EL (cell line): ENCODE data around the gene COPZ2.
"Not testable (repeated sequence)": the region's sequence is repeated elsewhere in the genome, so short reads cannot be mapped to it uniquely, and the experiment has no call there.

Experiments used
- DNase-seq: peaks from one replicate; pipeline ENCODE4 v3.0.0-alpha.2; 2016

Gene COPZ2

DNA sequence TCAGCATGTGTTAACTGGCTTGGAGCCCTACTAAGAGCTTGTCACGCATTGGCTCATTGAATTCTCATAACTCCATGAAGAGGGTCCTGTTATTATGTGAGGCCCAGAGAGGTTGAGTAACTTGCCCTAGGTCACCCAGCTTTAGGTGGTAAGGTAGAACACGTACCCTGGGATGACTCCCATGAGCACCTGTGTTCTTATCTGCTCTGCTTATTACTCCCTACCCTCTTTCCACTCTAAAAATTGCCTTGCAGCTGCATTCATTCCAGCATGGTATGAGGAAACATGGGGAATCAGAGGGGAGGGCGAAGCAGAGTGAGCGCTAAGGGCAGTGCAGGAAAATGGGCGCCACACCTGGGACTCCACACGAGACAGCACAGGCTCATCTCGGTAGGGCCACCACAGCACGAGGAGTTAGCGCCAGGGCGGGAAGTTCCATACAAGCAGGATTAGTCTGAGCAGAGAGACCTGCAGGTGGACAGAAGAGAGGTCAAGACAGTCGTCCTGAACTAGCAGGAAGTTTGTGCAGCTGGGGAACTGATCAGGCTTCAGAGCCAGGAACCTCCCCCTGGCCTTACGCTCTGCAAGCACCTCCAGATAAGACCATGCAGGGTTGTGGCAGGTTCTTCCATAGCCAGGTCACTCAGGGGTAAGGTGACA lies 10.1 kb downstream of the COPZ2 start:
- no peak for DNase-seq

DNA sequence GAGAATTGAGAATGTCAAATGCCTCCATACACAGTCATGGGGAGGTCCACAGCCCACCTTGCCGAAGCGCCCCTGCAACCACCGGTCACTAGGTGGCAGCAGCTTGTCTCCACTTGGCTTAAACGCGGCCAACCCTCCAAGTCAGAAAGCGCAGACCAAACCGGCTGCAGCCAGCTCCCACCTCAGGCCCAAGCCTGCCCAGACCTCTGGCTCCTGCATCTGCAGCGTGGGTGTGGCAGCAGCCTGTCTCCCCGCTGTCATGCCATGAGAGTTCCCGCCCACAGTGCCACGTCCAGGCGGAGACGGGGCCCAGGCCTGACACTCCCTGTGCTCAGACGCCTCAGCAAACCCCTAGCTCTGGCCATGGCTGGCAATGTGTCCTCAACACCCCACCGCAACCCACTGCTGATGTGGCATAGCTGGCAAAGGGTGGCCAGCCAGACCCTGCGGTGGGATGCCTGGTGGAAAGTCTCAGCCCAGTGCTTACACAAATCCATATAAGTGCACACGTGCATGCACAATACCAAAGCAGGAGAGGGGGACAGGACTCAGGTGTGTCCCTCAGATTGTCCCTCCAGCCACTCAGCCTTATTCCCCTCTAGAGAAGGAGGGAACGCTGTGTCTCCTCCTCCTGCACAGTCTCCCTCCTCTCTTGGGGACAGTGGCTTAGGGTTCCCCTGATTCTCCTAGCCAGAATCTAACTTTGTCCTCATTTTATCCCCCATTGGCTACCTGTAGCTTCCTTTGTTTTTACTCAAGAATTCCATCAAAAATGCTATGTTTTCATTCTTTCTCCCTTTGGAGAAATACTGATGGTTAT lies 10.9 kb downstream of the COPZ2 start:
- peak; percentile 91 for DNase-seq

DNA sequence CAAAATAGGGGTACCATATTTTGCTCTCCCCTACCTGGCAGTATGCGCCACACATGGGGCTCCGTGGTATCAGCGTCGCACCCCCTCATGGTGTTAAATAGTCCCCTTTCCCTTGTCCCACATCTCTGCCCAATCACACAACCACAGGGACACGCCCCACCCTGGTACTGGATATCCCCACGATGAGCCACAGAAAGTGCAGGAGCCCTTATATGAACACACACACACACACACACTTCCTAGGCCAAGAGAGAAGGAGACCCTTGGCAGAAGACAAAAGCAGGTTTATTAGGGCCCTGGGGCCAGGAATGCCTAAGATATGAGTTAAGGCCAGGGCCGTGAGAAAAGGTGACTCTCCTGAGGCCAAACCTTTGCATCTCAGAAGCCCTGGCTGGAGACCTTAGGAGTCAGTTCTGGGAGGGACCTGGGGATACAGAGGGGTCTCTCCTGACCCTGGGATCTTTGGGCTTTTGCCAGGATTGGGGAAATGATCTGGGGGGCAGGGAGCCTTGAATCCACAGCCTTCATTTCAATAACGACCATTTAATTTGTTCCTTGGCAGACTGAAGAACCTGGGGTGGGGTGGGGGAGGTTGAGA lies 11.6 kb downstream of the COPZ2 start:
- DNase-seq = peak; percentile 61

DNA sequence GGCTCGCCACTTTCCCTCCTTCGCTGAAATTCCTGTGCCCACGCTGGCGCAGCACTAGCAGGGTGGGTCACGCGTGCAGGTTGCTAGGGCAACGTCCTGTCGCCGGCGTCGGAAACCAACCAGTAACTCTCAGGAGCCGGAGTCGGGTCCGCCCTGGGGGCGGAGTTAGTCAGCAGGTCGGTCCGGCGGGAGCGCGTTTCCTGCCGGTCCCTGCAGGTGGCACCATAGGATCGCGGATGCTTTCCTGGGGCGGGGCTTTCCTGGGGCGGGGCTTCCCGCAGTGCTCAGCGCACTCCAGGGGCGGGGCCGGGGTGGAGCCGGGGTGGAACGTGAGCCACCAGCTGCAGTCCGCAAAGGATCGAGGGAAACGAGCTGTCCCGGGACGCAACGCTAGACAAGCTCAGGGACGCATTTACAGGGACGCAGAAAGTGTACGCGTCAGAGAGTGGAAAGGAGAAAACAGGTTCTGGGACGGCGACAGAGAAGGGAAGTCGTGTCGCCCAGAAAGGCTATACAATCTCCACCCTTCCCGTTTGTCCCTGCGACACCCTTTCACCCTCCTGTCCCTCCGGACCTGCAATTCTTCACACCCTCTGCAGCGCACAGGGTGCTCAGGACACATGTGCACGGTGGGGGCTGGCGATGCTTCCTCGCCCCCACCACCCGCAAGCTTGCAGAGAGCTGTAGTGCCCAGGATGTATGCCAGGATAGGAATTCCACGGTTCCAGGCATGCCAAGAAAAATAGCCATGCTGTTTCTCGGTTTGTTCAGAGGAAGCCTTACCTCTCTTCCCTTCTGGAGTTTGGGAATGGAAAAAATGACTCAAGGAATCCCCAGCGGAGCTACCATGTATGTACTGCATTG lies 12.3 kb downstream of the COPZ2 start:
- peak; percentile 96 for DNase-seq

DNA sequence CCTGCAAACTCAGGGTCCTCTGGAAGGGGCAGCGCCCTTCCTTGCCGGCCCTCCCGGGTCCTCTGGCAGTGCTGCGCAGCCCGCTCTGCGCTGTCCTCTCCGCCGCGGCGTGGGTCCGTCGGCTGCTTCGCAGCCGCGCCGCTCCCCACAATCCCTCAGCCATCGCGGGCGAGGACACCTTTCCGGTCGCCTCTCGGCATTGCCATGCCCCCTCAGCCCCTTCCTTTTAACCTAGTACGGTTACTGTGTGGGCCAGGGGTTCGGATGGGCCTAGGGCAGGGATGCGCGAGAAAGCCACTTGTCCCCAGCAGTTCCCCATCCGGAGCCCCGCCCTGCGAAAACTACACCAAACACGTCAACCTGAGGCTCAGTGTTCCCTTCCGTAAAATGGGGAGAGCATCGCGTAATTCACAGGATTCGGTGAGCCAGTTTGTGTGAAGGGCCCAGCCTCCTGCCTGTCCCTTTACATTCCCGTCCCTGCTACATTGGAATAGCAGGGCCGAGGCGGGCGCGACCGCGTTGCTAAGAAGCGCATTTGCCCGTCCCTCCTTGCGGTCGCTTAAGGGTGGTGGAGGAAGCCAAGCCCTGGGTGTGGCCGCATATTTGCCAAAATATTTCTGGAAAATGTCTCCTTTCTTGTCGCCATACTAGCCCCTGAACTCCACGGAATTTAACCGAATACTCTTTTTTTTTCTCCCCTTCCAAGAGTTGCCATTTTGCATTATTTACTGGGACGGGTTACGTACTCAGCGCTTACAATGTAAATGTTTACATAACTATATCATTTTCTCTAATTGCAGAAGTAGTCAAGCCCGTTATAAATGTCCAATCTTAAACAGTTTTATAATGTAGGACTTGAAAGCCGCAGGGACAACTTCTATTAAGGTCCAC lies 13.2 kb downstream of the COPZ2 start:
- DNase-seq = peak; percentile 67

DNA sequence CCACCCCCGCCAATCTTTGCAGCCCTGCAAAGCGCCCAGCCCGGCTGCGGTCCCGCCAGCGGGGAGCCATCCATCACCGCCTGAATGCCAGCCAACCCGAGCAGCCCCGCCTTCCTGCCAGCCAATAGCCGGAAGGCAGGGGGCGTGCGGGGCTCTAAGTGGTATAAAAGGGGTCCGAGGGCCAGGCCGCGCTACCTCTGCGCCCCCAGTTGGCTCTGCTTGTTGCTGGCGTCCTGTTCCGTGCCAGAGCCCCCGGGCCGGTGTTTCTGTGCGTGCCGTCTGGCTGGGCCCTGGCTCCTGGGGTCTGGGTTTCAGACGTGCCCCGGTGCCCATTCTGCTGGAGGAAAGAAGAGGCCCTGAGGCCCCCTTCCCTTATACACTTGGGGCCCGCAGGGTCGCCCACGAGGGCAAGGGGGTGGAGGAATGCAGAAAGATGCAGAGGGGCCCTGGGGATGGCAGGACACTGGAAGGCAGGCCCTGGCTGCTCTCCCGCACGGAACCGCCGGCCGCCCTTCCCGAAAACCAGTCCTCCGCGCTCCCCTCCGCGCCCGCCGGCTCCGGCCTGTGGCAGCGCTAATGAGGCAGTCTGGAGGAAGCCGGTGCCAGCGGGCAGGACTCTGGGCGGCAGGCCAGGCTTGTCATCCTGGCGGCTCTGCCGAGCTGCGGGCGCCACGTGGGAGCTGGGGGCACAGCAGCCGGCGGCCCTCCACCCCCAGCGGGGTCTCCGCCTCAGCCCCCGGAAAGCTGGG lies 14.0 kb downstream of the COPZ2 start:
- DNase-seq = peak; percentile 82

DNA sequence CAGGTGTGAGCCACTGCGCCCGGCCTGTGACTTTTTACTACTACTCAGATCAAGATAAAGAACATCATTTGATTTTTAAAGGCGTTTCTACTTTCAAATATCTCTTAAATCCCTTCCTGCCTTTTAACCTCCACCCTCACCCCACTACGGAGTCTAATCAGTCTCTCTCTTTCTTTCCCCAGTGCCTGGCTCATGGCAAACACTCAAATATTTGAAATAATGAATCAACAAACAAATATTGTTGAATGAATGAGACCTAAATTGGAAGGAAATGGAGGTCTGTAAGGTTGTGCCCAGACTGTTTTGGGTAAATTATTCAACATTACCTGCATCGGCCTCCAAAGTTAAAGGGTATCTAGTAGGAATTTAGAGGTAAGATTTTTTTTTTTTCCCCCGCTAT lies 14.7 kb downstream of the COPZ2 start:
- no peak for DNase-seq

DNA sequence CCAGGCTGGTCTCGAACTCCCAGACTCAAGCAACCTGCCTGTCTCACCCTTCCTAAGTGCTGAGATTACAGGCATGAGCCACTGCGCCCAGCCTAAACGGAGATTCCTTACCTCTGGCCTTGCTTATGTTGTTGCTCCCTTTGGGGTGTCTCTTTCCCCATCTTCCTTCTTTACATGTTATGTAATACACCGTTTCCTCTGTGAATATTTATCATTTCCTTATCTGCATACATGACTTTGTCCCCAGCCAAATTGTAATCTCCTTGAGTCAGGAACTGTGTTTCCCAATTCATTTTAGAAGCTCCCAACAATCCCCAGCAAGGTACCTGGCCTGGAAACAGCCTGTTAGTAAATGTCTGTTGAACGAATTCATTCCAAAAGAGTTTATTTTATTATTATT lies 15.7 kb downstream of the COPZ2 start:
- no peak for DNase-seq

DNA sequence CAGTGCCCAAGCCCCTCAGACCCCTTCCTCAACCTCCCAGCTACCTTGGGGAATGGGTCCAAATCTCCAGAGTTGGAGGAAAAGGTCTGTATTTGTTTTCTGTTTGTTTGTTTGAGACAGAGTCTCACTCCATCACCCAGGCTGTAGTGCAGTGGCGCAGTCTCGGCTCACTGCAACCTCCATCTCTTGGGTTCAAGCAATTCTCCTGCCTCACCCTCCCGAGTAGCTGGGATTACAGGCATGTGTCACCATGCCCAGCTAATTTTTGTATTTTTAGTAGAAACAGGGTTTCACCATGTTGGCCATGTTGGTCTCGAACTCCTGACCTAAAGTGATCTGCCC lies 19.8 kb downstream of the COPZ2 start:
- DNase-seq = not testable (repeated sequence)

DNA sequence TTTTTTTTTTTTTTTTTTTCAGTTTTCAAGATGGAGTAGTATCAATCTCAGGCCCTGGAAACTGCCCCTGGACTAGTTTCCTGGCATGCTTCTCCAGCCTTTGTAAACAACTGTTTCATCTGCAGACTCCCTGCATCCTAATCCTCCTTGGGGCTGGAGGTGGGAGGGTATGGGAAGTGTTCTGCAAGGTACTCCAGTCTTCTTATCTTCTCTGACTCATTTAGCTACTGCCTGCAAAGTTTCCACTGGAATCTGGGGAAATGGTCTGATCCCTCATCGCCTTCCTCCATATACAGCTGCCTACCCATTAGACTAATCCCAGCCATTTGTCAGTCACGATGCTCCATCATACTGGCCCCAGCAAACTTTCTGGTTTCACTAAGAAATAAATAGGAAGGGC lies 21.5 kb downstream of the COPZ2 start:
- DNase-seq = no peak

DNA sequence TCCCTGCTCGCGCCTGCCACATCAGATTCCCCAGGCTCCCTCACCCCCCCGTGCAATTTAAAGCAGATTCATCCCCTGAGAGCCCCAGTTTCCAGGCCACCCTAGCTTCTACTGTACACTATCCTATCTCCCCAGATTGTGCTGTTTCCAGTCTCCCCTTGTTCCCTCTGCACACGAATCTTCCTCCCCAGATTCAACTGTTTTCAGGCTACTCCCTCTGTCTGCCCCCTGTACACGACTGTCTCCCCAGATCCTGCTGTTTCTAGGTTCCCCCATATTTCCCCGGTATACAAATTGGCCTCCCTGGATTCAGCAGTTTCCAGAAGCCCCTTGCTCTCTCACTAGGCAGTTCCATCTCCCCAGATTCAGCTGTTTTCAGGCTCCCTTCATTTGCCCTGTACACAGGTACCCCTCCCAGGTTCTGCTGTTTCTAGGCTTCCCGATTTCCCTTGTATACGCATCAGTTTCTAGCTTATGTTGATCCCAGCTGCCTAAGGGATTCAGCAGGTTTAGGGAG lies 22.9 kb downstream of the COPZ2 start:
- no peak for DNase-seq

DNA sequence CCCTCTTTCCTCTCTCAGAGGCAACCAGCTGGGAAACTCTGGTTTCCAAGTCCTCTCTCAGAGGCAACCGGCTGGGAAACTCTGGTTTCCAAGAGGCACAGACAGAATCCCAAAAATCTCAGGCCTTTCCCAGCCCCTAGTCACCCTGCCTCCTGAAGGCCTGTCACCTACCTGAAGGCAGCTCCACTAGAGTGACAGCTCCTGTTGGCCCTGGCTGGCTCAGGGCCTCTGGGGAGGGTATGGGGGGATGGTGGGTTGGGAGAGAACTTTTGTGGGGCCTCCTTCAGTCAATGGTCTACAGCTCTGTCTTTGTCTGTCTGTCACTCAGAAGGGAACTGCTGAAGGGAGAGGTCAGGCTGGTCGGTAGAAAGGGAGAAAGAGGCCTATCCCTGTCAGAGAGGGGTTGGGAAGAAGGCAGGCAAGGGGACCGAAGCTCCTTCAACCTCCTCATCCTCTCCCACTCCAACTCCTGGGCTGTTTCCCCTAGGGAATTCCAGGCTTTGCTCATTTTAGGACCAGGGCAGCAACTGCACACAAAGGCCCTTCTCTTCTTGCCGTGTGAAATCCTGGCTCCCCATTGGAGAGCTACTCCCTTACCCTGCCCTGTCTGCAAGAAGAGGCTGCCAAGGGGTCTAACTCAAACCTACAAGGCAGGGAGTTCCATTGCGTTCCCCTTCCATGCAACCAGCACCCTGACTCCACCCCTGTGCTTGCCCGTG lies 23.6 kb downstream of the COPZ2 start:
- DNase-seq = no peak

DNA sequence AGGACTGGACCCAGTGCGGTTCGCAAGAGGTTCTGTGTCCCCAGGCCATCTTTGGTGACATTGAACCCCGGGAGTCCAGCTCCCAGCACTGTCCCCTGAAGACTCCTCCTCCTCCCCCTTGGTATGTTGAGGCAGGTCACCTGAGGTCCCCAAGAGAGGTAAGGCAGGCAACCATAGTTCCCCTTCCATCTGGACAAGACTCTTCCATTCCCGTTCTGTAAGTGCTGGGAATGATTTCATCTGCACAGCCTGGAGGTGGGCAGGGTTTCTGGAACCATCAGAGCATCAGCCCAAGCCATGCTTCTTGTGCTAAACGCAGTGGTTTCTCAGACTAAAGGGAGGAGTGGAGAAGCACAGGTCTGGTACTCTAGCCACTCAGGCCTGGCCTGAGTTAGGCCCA lies 24.9 kb downstream of the COPZ2 start:
- no peak for DNase-seq

DNA sequence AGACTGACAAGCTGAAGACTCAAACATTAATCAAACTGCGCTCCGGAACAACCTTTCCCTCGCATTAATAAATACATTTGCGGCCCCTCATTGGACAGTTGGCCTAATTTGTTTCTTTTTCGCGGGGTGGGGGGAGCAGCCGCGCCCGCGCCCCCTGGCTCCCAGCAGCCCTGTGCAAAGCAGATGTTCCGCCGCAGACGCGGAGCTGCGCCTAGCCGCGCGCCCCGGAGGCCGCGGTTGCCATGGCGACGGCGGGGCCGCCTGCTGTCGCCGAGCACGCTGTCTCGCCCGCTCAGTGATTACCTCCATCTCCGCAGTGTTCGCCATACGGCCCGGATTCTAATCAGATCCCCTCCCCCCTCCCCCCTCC lies 25.5 kb downstream of the COPZ2 start:
- peak; percentile 50 for DNase-seq

DNA sequence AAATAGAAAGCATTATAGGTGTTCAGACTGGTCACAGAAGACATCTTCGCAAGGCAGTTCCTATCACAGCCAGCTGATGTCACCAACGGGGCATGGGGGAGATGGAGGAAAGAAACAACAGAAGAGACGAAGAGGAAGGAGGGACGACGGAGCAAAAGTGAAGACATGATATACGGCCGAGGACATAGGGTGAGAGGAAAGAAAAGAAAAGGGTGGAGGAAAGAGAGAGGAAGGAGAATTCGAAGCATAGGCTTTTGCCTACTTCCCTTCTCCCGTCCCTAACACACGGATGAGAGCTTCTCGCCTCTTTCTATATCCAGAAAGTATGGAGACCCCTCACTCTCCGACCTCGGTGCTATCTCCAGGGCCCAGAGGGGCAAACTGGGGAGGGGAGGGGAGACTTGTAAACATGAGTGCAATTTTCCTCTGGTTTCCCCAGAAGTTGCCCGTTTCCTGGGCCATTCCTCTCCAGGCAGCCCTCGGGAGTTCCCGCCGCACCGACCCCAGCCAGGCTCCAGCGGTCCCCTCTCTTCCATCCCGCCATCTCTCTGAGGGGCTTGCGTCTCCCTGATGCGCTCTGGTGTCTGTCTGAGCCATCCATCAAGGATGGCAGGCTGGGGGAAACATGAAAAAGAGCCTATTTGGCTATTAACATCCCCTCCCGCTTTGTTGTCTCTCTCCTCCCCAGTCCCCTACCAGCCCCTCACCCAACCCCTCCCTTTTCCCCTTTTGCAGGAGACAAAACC lies 26.0 kb downstream of the COPZ2 start:
- DNase-seq = peak; percentile 71

DNA sequence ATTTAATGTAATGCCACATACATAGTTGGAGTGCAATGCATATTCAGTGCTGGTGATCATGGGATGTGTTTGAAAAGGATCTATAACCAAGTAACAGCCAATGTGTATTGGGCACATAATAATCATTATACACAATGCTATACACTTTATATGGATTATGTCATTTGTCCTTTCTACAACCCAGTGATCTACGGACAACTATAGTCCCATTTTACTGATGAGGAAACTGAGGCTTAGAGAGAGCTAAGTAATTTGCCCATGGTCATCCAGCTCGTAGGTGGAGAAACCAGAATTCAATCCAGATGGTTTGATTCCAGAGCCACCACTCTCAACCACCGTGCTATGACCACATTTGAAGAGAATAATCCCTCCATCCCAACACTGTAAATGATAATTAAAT lies 27.4 kb downstream of the COPZ2 start:
- no peak for DNase-seq

DNA sequence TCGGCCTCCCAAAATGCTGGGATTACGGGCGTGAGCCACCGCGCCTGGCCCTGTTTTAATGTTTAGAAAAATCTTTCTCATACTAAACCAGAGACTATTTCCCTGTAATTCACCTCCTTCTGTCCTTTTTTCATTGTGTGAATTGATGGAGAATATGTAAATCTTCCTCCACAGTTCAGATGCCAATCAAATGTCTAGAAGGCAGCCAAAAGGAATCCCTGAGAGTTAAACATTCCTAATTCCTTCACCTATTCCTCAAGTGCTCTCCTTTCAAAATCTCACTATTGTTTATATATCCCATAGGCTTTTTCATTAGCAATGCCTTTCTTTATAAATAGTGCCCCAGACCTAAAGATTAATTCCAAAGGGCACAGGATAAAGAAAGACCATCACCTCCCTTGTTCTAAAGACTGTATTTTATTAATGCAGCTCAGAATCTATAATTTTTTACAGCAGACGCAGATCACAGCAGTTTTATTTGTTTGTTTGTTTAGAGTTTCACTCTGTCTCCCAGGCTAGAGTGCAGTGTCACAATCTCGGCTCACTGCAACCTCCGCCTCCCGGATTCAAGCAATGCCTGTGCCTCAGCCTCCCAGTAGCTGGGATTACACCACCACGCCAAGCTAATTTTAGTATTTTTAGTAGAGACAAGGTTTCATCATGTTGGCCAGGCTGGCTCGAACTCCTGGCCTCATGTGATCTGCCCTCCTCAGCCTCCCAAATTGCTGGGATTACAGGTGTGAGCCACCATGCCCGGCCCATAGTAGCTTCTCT lies 30.5 kb downstream of the COPZ2 start:
- no peak for DNase-seq

DNA sequence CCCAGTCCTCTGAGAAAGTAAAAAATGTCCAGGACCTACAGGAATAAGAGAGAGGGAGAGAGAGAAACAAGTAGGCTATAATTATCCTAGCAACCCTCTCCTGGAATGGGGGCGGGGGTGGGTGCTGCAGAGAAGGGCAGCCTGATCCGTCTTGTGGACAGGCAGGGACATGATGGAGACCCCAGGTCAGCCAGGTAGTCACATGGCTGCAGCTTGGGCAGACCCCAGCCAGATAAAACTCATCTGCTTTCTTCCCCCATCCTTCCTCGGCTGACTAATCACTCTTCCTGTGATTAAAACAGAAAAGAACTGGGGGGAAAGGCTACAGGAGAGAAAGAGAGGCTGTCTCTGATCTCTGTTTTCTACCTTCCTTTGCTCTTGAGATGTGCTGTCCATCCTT lies 32.6 kb downstream of the COPZ2 start:
- no peak for DNase-seq
